K562 (cell line): ENCODE results near the gene AKT3. TPM values are rescaled to one million over a fixed set of nuclear protein-coding genes. Genes with fewer than 3 reads are reported as not detected.

Source experiments
- ATAC-seq: fragments of 200-7000 bp; cut with Tn5 transposase; 3 replicates; pipeline ENCODE4 v1.9.1; 2020; ENCODE audit warnings: moderate library complexity
- BruUV-seq: library from RNA; stranded (reverse); fragments of 400-500 nt; replicated peaks from 2 replicates; lab custom pipeline; 2021; lab: Mats Ljungman, UMichigan
- CTCF ChIA-PET: fragments of 300-600 bp; formaldehyde crosslinking; extraction: SDS; loops from one replicate; lab custom pipeline; 2021; ENCODE audit warnings: low intra/inter-chr PET ratio; lab: Yijun Ruan, JAX
- POLR2A ChIA-PET: fragments of 300-600, 350-650 bp; sonication (Branson Sonifier 250); formaldehyde crosslinking; extraction: SDS; loops from one replicate; lab custom pipeline; 2021; ENCODE audit warnings: antibody characterized with exemption, inconsistent platforms; lab: Yijun Ruan, JAX
- DNase-seq, 4 experiments: peaks; one replicate each; pipeline versions ENCODE4 v3.0.0 to v3.0.0-alpha.2; 2011 to 2018; ENCODE audit warnings: low spot score in 3 of 4, mixed read lengths in 3 of 4; ENCODE audit errors: extremely low read depth in 1 of 4
- FAIRE-seq: peaks from 2 replicates; lab custom pipeline; 2011; peaks lifted over from hg19 to GRCh38; lab: Jason Lieb, UNC
- H2AFZ ChIP-seq: 2 replicates; pipeline ENCODE4 v1.6.0; 2011; ENCODE audit warnings: low read depth, low read length, control low read depth, inconsistent platforms
- H3K27ac ChIP-seq: fragments of 200-600 bp; 3 replicates; pipeline ENCODE4 v1.8.0; 2011; ENCODE audit warnings: low read depth, mild to moderate bottlenecking, control low read depth, inconsistent platforms, low read length, moderate library complexity, mixed read lengths; ENCODE audit errors: extremely low read depth
- H3K27me3 ChIP-seq, 2 experiments: fragments of 300-600 bp in 1 of 2; 2 replicates in 1 of 2; 3 replicates in 1 of 2; pipeline versions ENCODE4 v1.6.0 to v1.8.0; 2011; ENCODE audit warnings: inconsistent platforms in 2 of 2, low read length in 2 of 2, mild to moderate bottlenecking in 1 of 2, mixed read lengths in 1 of 2, moderate library complexity in 1 of 2; ENCODE audit not compliant: control insufficient read depth in 2 of 2, insufficient read depth in 2 of 2
- H3K36me3 ChIP-seq: fragments of 300-600 bp; 3 replicates; pipeline ENCODE4 v1.8.0; 2011; ENCODE audit warnings: mild to moderate bottlenecking, low read length, inconsistent platforms; ENCODE audit not compliant: control insufficient read depth, insufficient read depth
- H3K4me1 ChIP-seq, 2 experiments: fragments of 200-600 bp in 1 of 2; replicated peaks in 1 of 2; 2 replicates in 1 of 2; 3 replicates in 1 of 2; pipeline versions ENCODE4 v1.5.1 to v1.8.0; 2011; ENCODE audit warnings: inconsistent platforms in 2 of 2, low read length in 2 of 2, mild to moderate bottlenecking in 1 of 2, mixed read lengths in 1 of 2, moderate library complexity in 1 of 2; ENCODE audit not compliant: control insufficient read depth in 2 of 2, insufficient read depth in 2 of 2
- H3K4me2 ChIP-seq: 2 replicates; pipeline ENCODE4 v1.6.1; 2011; ENCODE audit warnings: low read length, control low read depth, inconsistent platforms, mixed read lengths; ENCODE audit not compliant: insufficient read depth
- H3K4me3 ChIP-seq: fragments of 200-600 bp; sonication (generic), shearing (Covaris generic); 2 replicates; pipeline ENCODE4 v1.5.1; 2016; ENCODE audit warnings: control low read depth, inconsistent platforms
- H3K79me2 ChIP-seq: fragments of 200-600 bp; 3 replicates; pipeline ENCODE4 v1.8.0; 2011; ENCODE audit warnings: low read length, inconsistent platforms; ENCODE audit not compliant: control insufficient read depth, insufficient read depth
- H3K9ac ChIP-seq, 2 experiments: 2 replicates each; pipeline versions ENCODE4 v1.6.0 to v1.6.1; 2011; ENCODE audit warnings: low read depth in 2 of 2, low read length in 2 of 2, control low read depth in 1 of 2, inconsistent platforms in 1 of 2, mild to moderate bottlenecking in 1 of 2, mixed read lengths in 1 of 2; ENCODE audit not compliant: insufficient read depth in 1 of 2
- H3K9me1 ChIP-seq: one replicate; pipeline ENCODE4 v1.6.0; 2011; ENCODE audit warnings: inconsistent platforms, mild to moderate bottlenecking, low read length, moderate library complexity; ENCODE audit not compliant: control insufficient read depth, insufficient read depth
- H3K9me3 ChIP-seq: replicated peaks from 2 replicates; pipeline ENCODE4 v1.5.1; 2011; ENCODE audit warnings: low read depth, low read length, inconsistent platforms; ENCODE audit not compliant: control insufficient read depth, insufficient read depth
- H4K20me1 ChIP-seq: replicated peaks from 2 replicates; pipeline ENCODE4 v1.6.1; 2011; ENCODE audit warnings: low read length, inconsistent platforms, mixed read lengths; ENCODE audit not compliant: control insufficient read depth, insufficient read depth
- ARID1B ChIP-seq: fragments of 450-650 bp; IDR thresholded peaks from 2 replicates; pipeline ENCODE4 v1.6.1; 2016; ENCODE audit warnings: antibody characterized with exemption, mild to moderate bottlenecking, inconsistent platforms
- CC2D1A ChIP-seq: fragments of 450-650 bp; IDR thresholded peaks from 2 replicates; pipeline ENCODE4 v1.6.1; 2017; ENCODE audit warnings: mild to moderate bottlenecking
- IRF2 ChIP-seq: sonication (generic); formaldehyde crosslinking; IDR thresholded peaks from 2 replicates; pipeline ENCODE4 v1.8.1; 2022; ENCODE audit warnings: mild to moderate bottlenecking, missing genetic modification reagents
- MXI1 ChIP-seq: IDR thresholded peaks from 2 replicates; pipeline ENCODE4 v1.6.1; 2011; ENCODE audit warnings: low read depth, mild to moderate bottlenecking, improper control_type of control experiment, low read length
- MYC ChIP-seq, 2 experiments: fragments of 250-450 bp in 1 of 2; sonication (Bioruptor Pico) in 1 of 2; IDR thresholded peaks; 2 replicates each; pipeline versions ENCODE4 v1.5.1 to v1.6.1; 2012 to 2021; ENCODE audit warnings: low read depth in 2 of 2, borderline replicate concordance in 1 of 2, improper control_type of control experiment in 1 of 2, low read length in 1 of 2, mild to moderate bottlenecking in 1 of 2, moderate library complexity in 1 of 2
- NCOR1 ChIP-seq: fragments of 450-650 bp; IDR thresholded peaks from 2 replicates; pipeline ENCODE4 v1.6.1; 2016; ENCODE audit warnings: mild to moderate bottlenecking, moderate library complexity
- NR2C1 ChIP-seq, 2 experiments: fragments of 450-650 bp; IDR thresholded peaks; 2 replicates each; pipeline ENCODE4 v1.6.1; 2017; ENCODE audit warnings: mild to moderate bottlenecking in 2 of 2, antibody characterized with exemption in 1 of 2, inconsistent platforms in 1 of 2, missing compliant biosample characterization in 1 of 2, missing genetic modification characterization in 1 of 2
- SNRNP70 ChIP-seq: fragments of 200-400 bp; formaldehyde crosslinking; optimal IDR thresholded peaks from 2 replicates; pipeline ENCODE3; 2017; ENCODE audit warnings: low read depth, low read length
- SRSF9 ChIP-seq: fragments of 200-400 bp; formaldehyde crosslinking; IDR thresholded peaks from 2 replicates; pipeline ENCODE4 v1.6.1; 2017; ENCODE audit warnings: low read depth, low read length, borderline replicate concordance
- ZEB2 ChIP-seq: fragments of 450-650 bp; IDR thresholded peaks from 2 replicates; pipeline ENCODE4 v1.6.1; 2016
- WGBS: fragments of 100-300 bp; shearing (Covaris generic); methylation state at CpG from one replicate; pipeline ENCODE4 v1.1.6; 2016; ENCODE audit warnings: low coverage, mixed read lengths; ENCODE audit not compliant: insufficient coverage; ENCODE audit errors: missing lambda C conversion rate; 5-methylcytosine and 5-hydroxymethylcytosine counted together
- in situ Hi-C: fragments of 300-500 bp; cut with MboI; formaldehyde crosslinking; loops from 4 replicates; pipeline ENCODE4 v1.15.0; 2018; ENCODE audit warnings: inconsistent platforms, mixed read lengths
- intact Hi-C: fragments of 100-400 bp; cut with micrococcal nuclease; formaldehyde crosslinking; loops from 2 replicates; pipeline ENCODE4 v1.14.2; 2022
- polyA plus RNA-seq, 8 experiments: library from polyadenylated mRNA; depleted of rRNA in 4 of 8; stranded (reverse) in 5 of 8; unstranded in 3 of 8; fragments of >200 nt; fragmentation: Nextera tagmentation in 2 of 8; fragmentation: Illumina TruSeq in 1 of 8; extraction: Ambion mirVana in 2 of 8; extraction: Trizol in 1 of 8; gene quantifications; 2 replicates each; pipeline versions ENCODE4 v1.2.1 to v1.2.3, GENCODE V29; 2011 to 2014; ENCODE audit warnings: inconsistent platforms in 1 of 8, missing spikeins in 1 of 8
- total RNA-seq, 7 experiments: library from RNA; depleted of rRNA in 6 of 7; stranded (reverse); fragments of >200 nt in 6 of 7; fragmentation: Illumina TruSeq in 2 of 7; extraction: Trizol in 2 of 7; gene quantifications; 2 replicates each; pipeline versions ENCODE4 v1.2.1 to v1.2.3, GENCODE V29; 2011 to 2021; ENCODE audit warnings: low replicate concordance in 1 of 7

The AKT3 gene
- total and polyA plus RNA-seq, 9 of the 15 experiments (the other 6 are each of a cell fraction or from before 2014, with no cell fraction given) = 0.04 to 0.54 (median 0.18) TPM; not detected in 1

DNA sequence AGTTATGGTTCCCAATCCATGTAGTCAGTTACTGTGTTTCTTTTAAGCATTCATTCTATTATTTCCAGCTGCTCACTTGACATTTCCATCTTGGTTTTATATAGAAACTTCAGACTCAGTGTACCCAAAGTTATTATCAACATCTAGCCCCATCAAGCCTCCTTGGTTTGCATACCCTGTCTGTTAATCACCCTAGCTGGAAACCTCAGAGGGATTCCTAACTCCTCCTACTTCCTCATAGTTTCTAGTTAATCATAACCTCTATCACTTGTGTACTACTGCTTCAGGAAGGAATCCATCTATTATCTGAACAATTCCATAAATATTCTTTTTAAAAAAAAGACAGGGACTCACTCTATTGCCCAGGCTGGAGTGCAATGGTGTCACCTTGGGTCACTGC lies 300.9 kb downstream of the AKT3 start:
- ATAC-seq (no peak), FAIRE-seq (no peak), DNase-seq (no peak)
- H3K4me1 ChIP-seq = no peaks in the 10 kb centered on the region
- H3K9me3 ChIP-seq = no peaks in the 10 kb centered on the region
- no peak overlapping the region for H2AFZ ChIP-seq
- intact Hi-C loops = no loop called here
- no peak overlapping the region for H3K4me2 ChIP-seq
- no TSS peak for BruUV-seq
- no peaks in the 10 kb centered on the region for H3K79me2 ChIP-seq
- POLR2A ChIA-PET = interaction anchor here (0.7 to 1.1 kb wide), 2 partner anchors 12 to 17 kb away, joined by 3 to 4 read pairs; no protein-coding TSS in a partner anchor
- in situ Hi-C loops = no loop called here
- CTCF ChIA-PET = no interaction called here
- no peak overlapping the region for H3K27ac ChIP-seq
- H4K20me1 ChIP-seq = no peaks in the 10 kb centered on the region
- no peak overlapping the region for H3K4me3 ChIP-seq
- H3K9me1 ChIP-seq = no peaks in the 10 kb centered on the region
- no peaks in the 10 kb centered on the region for H3K36me3 ChIP-seq
- H3K27me3 ChIP-seq = no peaks in the 10 kb centered on the region
- H3K9ac ChIP-seq = no peak overlapping the region
- TF ChIP-seq SRSF9 = no peak

DNA sequence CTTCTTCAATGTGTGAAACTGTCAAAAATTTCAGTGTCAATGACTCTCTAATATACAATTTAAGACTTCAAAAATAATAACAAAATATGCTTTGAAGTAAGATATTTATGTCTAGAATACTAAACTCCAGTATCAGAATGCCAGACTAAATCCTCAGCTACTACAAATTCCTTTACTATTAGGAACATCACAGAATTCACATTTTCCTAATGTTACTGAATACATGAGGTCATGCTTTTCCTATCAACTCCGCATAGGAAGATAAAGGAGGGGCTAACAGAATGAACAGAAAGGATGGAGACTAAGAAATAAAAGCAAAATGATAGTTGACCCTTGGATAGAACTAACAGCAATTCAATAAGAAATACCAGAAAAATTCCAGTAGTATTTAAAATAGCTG lies 301.5 kb downstream of the AKT3 start:
- in situ Hi-C loops (no loop called here), intact Hi-C loops (no loop called here)
- FAIRE-seq (no peak), ATAC-seq (no peak), DNase-seq (no peak)
- Histone ChIP-seq H3K4me3 (no peak overlapping the region), H3K79me2 (no peaks in the 10 kb centered on the region), H3K9me3 (no peaks in the 10 kb centered on the region), H3K9me1 (no peaks in the 10 kb centered on the region), H4K20me1 (no peaks in the 10 kb centered on the region), H2AFZ (no peak overlapping the region), H3K27me3 (no peaks in the 10 kb centered on the region), H3K4me2 (no peak overlapping the region), H3K9ac (no peak overlapping the region), H3K36me3 (no peaks in the 10 kb centered on the region), H3K27ac (no peak overlapping the region), H3K4me1 (no peaks in the 10 kb centered on the region)
- ChIA-PET POLR2A (no interaction called here), CTCF (no interaction called here)
- 6% methylated on average over 1 of the region's 1 CpG for WGBS
- BruUV-seq = no TSS peak
- no peak for TF ChIP-seq MXI1
- TF ChIP-seq IRF2 (CRISPR knock-in tag) = no peak
- no peak for TF ChIP-seq ZEB2
- TF ChIP-seq MYC (IDR thresholded peaks at IDR 0.05; ENCODE audit: low read depth, low read length) = no peak
- TF ChIP-seq MYC (CRISPR knock-in tag; IDR thresholded peaks at IDR 0.05; ENCODE audit: borderline replicate concordance, low read depth) = no peak
- no peak for TF ChIP-seq NR2C1 (IDR thresholded peaks at IDR 0.05)
- no peak for TF ChIP-seq NR2C1 (tag; IDR thresholded peaks at IDR 0.05)
- TF ChIP-seq CC2D1A = no peak
- TF ChIP-seq NCOR1 = no peak
- TF ChIP-seq SNRNP70 = no peak
- no peak for TF ChIP-seq ARID1B
